Endodermal cell (in vitro differentiated cells): ENCODE results near the gene LILRB1. TPM values are rescaled to one million over a fixed set of nuclear protein-coding genes. Genes with fewer than 3 reads are reported as not detected.
"Not testable (repeated sequence)": the region's sequence is repeated elsewhere in the genome, so short reads cannot be mapped to it uniquely, and the experiment has no call there.

Source experiments
- DNase-seq: peaks from one replicate; pipeline ENCODE4 v3.0.0-alpha.2; 2017
- H3K27ac ChIP-seq: 2 replicates; pipeline ENCODE4 v1.5.1; 2013; ENCODE audit warnings: mild to moderate bottlenecking, low read depth, low read length, moderate library complexity
- H3K27me3 ChIP-seq: 2 replicates; pipeline ENCODE4 v1.6.1; 2013; ENCODE audit warnings: mild to moderate bottlenecking, low read length, moderate library complexity; ENCODE audit not compliant: insufficient read depth, control insufficient read depth, poor library complexity, severe bottlenecking
- H3K36me3 ChIP-seq: 2 replicates; pipeline ENCODE4 v1.7.0; 2013; ENCODE audit warnings: mild to moderate bottlenecking, low read length, moderate library complexity; ENCODE audit not compliant: control insufficient read depth, insufficient read depth
- H3K4me1 ChIP-seq: one replicate; pipeline ENCODE4 v1.7.0; 2013; ENCODE audit warnings: low read length; ENCODE audit not compliant: control insufficient read depth, insufficient read depth
- H3K4me3 ChIP-seq: 2 replicates; pipeline ENCODE4 v1.5.1; 2013; ENCODE audit warnings: mild to moderate bottlenecking, low read length, moderate library complexity
- H3K9ac ChIP-seq: 2 replicates; pipeline ENCODE4 v1.6.1; 2013; ENCODE audit warnings: mild to moderate bottlenecking, low read length, moderate library complexity; ENCODE audit not compliant: poor library complexity, severe bottlenecking; ENCODE audit errors: extremely low read depth
- H3K9me3 ChIP-seq: 2 replicates; pipeline ENCODE4 v1.6.1; 2013; ENCODE audit warnings: mild to moderate bottlenecking, low read length, moderate library complexity; ENCODE audit not compliant: control insufficient read depth
- H3K27ac Mint-ChIP-seq: 2 replicates; pipeline ENCODE4 v1.8.0; 2020; ENCODE audit warnings: mixed read lengths
- H3K27me3 Mint-ChIP-seq: 2 replicates; pipeline ENCODE4 v1.8.0; 2021; ENCODE audit warnings: mild to moderate bottlenecking, mixed read lengths; ENCODE audit not compliant: insufficient read depth
- H3K36me3 Mint-ChIP-seq: 2 replicates; pipeline ENCODE4 v1.8.0; 2020; ENCODE audit warnings: low read depth, mixed read lengths
- H3K4me1 Mint-ChIP-seq: 2 replicates; pipeline ENCODE4 v1.8.0; 2020; ENCODE audit warnings: mixed read lengths
- H3K4me3 Mint-ChIP-seq: 2 replicates; pipeline ENCODE4 v1.8.0; 2020; ENCODE audit warnings: mild to moderate bottlenecking, moderate library complexity, mixed read lengths
- H3K9me3 Mint-ChIP-seq: 2 replicates; pipeline ENCODE4 v1.8.0; 2020; ENCODE audit warnings: mild to moderate bottlenecking, mixed read lengths
- WGBS, 2 experiments: methylation state at CpG; one replicate each; pipeline versions ENCODE4 v1.1.5 to v1.1.7; 2013; ENCODE audit warnings: missing lambda C conversion rate in 2 of 2, mixed read lengths in 1 of 2; ENCODE audit not compliant: insufficient coverage in 1 of 2, insufficient read length in 1 of 2; 5-methylcytosine and 5-hydroxymethylcytosine counted together
- total RNA-seq, 2 donors: library from RNA; stranded (reverse); fragmentation: NEBNext Ultra II Directional in 1 of 2; extraction: Animal tissue kit (Norgen Biotek cat#: 25700) in 1 of 2; gene quantifications; 2 replicates in 1 of 2; 3 replicates in 1 of 2; pipeline ENCODE4 v1.2.1, GENCODE V29; 2021
- TF ChIP-seq, protein P1 (sequence below): fragments of 200-600 bp; sonication (generic); conservative IDR thresholded peaks from 2 replicates; pipeline ENCODE4 v1.5.0; 2021; ENCODE audit warnings: antibody characterized with exemption, mild to moderate bottlenecking

The LILRB1 gene
- total RNA-seq, 2 donors from 2014 or later: not detected

- H3K27ac ChIP-seq: no peak overlapping the region
- peaks cover 54% of the 10 kb centered on the region for H3K9me3 ChIP-seq
- Mint-ChIP-seq H3K9me3 (peaks cover 92% of the 10 kb centered on the region), H3K27me3 (no peaks in the 10 kb centered on the region), H3K36me3 (peaks cover 2% of the 10 kb centered on the region), H3K4me1 (no peaks in the 10 kb centered on the region), H3K4me3 (no peak overlapping the region), H3K27ac (no peak overlapping the region)
- no peak overlapping the region for H3K9ac ChIP-seq
- H3K27me3 ChIP-seq: no peaks in the 10 kb centered on the region
- no peaks in the 10 kb centered on the region for H3K36me3 ChIP-seq
- TF ChIP-seq, protein P1, sequence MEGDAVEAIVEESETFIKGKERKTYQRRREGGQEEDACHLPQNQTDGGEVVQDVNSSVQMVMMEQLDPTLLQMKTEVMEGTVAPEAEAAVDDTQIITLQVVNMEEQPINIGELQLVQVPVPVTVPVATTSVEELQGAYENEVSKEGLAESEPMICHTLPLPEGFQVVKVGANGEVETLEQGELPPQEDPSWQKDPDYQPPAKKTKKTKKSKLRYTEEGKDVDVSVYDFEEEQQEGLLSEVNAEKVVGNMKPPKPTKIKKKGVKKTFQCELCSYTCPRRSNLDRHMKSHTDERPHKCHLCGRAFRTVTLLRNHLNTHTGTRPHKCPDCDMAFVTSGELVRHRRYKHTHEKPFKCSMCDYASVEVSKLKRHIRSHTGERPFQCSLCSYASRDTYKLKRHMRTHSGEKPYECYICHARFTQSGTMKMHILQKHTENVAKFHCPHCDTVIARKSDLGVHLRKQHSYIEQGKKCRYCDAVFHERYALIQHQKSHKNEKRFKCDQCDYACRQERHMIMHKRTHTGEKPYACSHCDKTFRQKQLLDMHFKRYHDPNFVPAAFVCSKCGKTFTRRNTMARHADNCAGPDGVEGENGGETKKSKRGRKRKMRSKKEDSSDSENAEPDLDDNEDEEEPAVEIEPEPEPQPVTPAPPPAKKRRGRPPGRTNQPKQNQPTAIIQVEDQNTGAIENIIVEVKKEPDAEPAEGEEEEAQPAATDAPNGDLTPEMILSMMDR: no peak
- 57 to 65% methylated on average over 7 to 8 of the region's 8 CpGs for WGBS, 2 experiments
- H3K4me3 ChIP-seq: no peak overlapping the region
- H3K4me1 ChIP-seq: no peaks in the 10 kb centered on the region
- no peak for DNase-seq
Observed at GRCh38 chr19:54626757-54627156, 3.5 kb upstream of the LILRB1 start.

DNA sequence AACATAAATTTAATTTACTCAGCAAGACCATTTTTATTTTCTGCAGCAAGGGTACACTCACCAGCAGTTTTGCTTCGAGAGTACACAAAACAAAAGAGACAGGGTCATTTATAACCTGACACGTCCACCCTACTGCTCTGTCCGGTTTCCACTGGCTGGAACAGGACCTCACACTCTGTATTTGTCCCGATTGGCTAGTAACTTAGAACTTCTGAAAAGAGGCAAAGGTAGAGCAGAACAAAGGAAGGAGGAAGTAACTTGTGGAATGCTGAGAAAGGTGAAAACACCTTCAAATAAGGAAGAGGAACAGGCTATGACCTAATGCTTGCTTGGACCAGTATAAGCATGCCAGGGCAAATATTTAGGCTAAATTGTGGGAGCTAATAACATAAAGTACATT, 2.4 kb upstream of the LILRB1 start:
- H3K27me3 Mint-ChIP-seq: not testable (repeated sequence)
- peaks cover 43% of the 10 kb centered on the region for H3K9me3 ChIP-seq

GRCh38 chr19:54630782-54631181, 498 bp downstream of the LILRB1 start:
- Histone ChIP-seq H3K27ac (no peak overlapping the region), H3K9ac (no peak overlapping the region), H3K36me3 (no peaks in the 10 kb centered on the region), H3K4me3 (no peak overlapping the region), H3K4me1 (no peaks in the 10 kb centered on the region), H3K27me3 (no peaks in the 10 kb centered on the region), H3K9me3 (peaks cover 39% of the 10 kb centered on the region)
- H3K27ac Mint-ChIP-seq: no peak overlapping the region
- H3K36me3 Mint-ChIP-seq: peaks cover 2% of the 10 kb centered on the region
- WGBS, 2 experiments: 60% methylated on average over 6 of the region's 6 CpGs; no CpG with 5 or more reads in 1 of the 2 experiments
- DNase-seq: no peak
- H3K27me3 Mint-ChIP-seq: no peaks in the 10 kb centered on the region
- H3K9me3 Mint-ChIP-seq: peaks cover 95% of the 10 kb centered on the region
- no peak overlapping the region for H3K4me3 Mint-ChIP-seq
- TF ChIP-seq, protein P1: no peak
- H3K4me1 Mint-ChIP-seq: no peaks in the 10 kb centered on the region

More for the DNA sequence above, 2.4 kb upstream of the LILRB1 start:
- H3K27me3 ChIP-seq, H3K4me1 Mint-ChIP-seq, H3K27ac ChIP-seq, H3K27ac Mint-ChIP-seq, H3K9ac ChIP-seq, H3K4me3 ChIP-seq, H3K36me3 Mint-ChIP-seq, DNase-seq, H3K4me3 Mint-ChIP-seq, H3K36me3 ChIP-seq, H3K4me1 ChIP-seq: not testable (repeated sequence)
- peaks cover 92% of the 10 kb centered on the region for H3K9me3 Mint-ChIP-seq
- 47 to 60% methylated on average over 3 to 4 of the region's 4 CpGs for WGBS, 2 experiments

DNA sequence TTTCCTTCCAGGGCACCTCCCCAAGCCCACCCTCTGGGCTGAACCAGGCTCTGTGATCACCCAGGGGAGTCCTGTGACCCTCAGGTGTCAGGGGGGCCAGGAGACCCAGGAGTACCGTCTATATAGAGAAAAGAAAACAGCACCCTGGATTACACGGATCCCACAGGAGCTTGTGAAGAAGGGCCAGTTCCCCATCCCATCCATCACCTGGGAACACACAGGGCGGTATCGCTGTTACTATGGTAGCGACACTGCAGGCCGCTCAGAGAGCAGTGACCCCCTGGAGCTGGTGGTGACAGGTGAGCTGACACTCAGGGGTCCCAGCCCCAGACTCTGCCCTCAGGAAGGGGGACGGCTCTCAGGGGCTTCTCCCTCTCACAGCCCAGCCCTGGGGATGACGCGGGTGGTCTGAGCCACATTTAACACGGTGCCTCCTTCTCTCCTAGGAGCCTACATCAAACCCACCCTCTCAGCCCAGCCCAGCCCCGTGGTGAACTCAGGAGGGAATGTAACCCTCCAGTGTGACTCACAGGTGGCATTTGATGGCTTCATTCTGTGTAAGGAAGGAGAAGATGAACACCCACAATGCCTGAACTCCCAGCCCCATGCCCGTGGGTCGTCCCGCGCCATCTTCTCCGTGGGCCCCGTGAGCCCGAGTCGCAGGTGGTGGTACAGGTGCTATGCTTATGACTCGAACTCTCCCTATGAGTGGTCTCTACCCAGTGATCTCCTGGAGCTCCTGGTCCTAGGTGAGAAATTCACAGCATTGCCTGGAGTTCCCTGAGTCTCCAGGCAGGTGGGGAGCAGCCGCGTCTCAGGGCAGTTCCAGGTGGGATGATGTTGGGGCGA, 1.4 kb downstream of the LILRB1 start:
- not testable (repeated sequence) for H3K27ac Mint-ChIP-seq, H3K4me3 Mint-ChIP-seq, DNase-seq, H3K27ac ChIP-seq, H3K36me3 ChIP-seq, H3K4me1 ChIP-seq, H3K4me1 Mint-ChIP-seq, H3K36me3 Mint-ChIP-seq, H3K27me3 ChIP-seq, H3K4me3 ChIP-seq, H3K9ac ChIP-seq, H3K27me3 Mint-ChIP-seq
- WGBS, 2 experiments: 65 to 80% methylated on average over 6 to 23 of the region's 23 CpGs
- H3K9me3 Mint-ChIP-seq: peaks cover 95% of the 10 kb centered on the region
- peaks cover 32% of the 10 kb centered on the region for H3K9me3 ChIP-seq

GRCh38 chr19:54632517-54632916, 2.2 kb downstream of the LILRB1 start:
- not testable (repeated sequence) for H3K4me3 Mint-ChIP-seq, H3K27me3 Mint-ChIP-seq, H3K27ac Mint-ChIP-seq, H3K4me3 ChIP-seq, H3K4me1 Mint-ChIP-seq, H3K27ac ChIP-seq, H3K4me1 ChIP-seq, DNase-seq, H3K9ac ChIP-seq, H3K27me3 ChIP-seq, H3K36me3 ChIP-seq, H3K36me3 Mint-ChIP-seq
- peaks cover 24% of the 10 kb centered on the region for H3K9me3 ChIP-seq
- H3K9me3 Mint-ChIP-seq: peaks cover 94% of the 10 kb centered on the region
- WGBS, 2 experiments: 82 to 90% methylated on average over 8 to 16 of the region's 16 CpGs
